Muscle layer of duodenum (tissue), 2 donors: ENCODE results near the gene CD177.
"Not testable (repeated sequence)": the region's sequence is repeated elsewhere in the genome, so short reads cannot be mapped to it uniquely, and the experiment has no call there.

Experiments
- H3K27ac ChIP-seq: one replicate; pipeline ENCODE4 v1.7.0; 2013; ENCODE audit warnings: mild to moderate bottlenecking, low read length
- H3K27me3 ChIP-seq: one replicate; pipeline ENCODE4 v1.7.0; 2013; ENCODE audit warnings: low read depth, mild to moderate bottlenecking, control low read depth, low read length
- H3K36me3 ChIP-seq, 2 donors: one replicate each; pipeline ENCODE4 v1.7.0; 2013; ENCODE audit warnings: low read length in 2 of 2, control low read depth in 1 of 2, mild to moderate bottlenecking in 1 of 2; ENCODE audit not compliant: insufficient read depth in 2 of 2, control insufficient read depth in 1 of 2
- H3K4me1 ChIP-seq, 2 donors: one replicate each; pipeline ENCODE4 v1.7.0; 2013; ENCODE audit warnings: low read length in 2 of 2, mild to moderate bottlenecking in 2 of 2, control low read depth in 1 of 2, moderate library complexity in 1 of 2; ENCODE audit not compliant: insufficient read depth in 2 of 2, control insufficient read depth in 1 of 2
- H3K4me3 ChIP-seq, 2 donors: one replicate each; pipeline ENCODE4 v1.7.0; 2013; ENCODE audit warnings: low read length in 2 of 2, low read depth in 1 of 2, mild to moderate bottlenecking in 1 of 2
- H3K9me3 ChIP-seq, 2 donors: one replicate each; pipeline ENCODE4 v1.7.0; 2013; ENCODE audit warnings: low read length in 2 of 2, control low read depth in 1 of 2, mild to moderate bottlenecking in 1 of 2; ENCODE audit not compliant: control insufficient read depth in 1 of 2
- donor health status: healthy.

The CD177 gene

DNA sequence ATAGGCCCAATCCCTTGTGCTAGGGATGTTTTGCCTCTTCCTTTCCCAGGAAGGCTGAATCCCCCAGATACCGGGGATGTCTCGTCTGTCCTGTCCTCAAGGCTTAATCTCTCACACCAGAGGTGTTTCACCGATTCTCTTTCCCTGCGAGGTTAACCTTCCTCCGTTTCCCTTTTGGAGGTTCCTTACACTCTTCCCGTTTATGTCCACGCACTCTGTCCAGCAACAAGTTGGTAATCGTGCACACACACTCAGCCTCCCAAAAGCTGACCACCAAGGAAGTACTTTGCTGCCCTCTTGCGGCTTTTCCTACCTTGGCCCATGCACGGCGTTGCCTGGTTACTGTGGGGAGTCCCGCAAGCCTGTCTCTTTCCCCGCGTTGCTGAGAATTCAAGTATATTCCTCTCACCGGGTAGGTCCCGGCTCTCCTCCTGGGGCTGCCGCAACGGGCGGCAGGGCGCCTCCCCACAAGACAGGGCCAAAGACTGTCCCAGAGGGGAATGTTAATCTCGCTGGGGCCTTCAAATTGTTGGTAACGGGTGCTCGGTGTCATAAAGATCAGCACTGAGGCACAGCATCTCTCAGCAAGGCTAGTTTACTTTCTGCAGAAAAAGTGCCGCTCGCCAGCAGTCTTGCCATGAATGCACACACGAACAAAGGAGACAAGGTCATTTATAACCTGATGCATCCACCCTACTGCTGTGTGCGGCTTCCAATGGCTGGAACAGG is 36.7 kb upstream of the CD177 start:
- Histone ChIP-seq H3K27ac (no peak overlapping the region), H3K9me3 (peaks cover 0 to 5% of the 10 kb centered on the region in 2 donors), H3K4me3 (no peak overlapping the region), H3K36me3 (no peaks in the 10 kb centered on the region), H3K27me3 (no peaks in the 10 kb centered on the region), H3K4me1 (no peaks in the 10 kb centered on the region)

DNA sequence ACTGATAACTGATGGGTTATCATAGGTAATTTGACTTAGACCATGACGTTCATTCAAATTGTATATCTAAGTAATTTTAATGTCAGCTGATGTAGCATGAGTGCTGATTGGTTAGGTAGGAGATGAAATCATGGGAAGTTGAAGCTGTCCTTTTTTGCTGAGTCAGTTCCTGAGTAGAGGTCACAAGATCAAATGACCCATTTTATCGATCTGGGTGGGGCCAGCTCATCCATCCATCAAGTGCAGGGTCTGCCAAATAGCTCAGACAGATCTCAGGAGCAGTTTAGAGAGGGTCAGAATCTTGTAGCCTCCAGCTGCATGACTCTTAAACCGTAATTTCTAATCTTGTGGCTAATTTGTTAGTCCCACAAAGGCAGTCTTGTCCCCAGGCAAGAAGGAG is 35.3 kb upstream of the CD177 start:
- Histone ChIP-seq H3K36me3 (no peaks in the 10 kb centered on the region), H3K27me3 (no peaks in the 10 kb centered on the region), H3K4me1 (no peaks in the 10 kb centered on the region), H3K9me3 (peaks cover 0 to 5% of the 10 kb centered on the region in 2 donors), H3K4me3 (no peak overlapping the region), H3K27ac (no peak overlapping the region)

DNA sequence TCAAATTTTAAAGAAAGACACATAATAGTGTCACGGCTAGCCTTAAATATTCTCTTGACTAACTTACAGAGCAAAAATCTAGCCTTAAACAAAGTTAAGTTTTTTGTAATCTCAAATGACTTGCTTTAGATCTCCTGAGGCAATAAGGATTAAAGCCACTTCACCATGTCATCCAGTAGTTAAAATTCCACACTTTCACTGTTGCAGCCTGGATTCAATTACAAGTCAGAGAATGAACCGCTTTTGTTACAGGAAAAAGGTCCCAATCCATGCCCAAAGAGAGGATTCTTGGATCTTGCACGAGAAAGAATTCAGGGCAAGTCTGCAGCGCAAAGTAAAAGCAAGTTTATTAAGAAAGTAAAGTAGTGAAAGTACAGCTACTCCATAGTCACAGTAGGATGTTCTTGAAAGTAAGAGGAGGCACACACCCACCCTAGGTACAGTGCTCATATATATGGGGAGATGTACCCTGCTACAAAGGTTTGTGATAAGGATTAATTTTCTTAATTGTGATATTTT is 34.6 kb upstream of the CD177 start:
- Histone ChIP-seq H3K4me3 (no peak overlapping the region), H3K4me1 (no peaks in the 10 kb centered on the region), H3K27ac (no peak overlapping the region), H3K9me3 (peaks cover 0 to 3% of the 10 kb centered on the region in 2 donors), H3K27me3 (no peaks in the 10 kb centered on the region), H3K36me3 (no peaks in the 10 kb centered on the region)

DNA sequence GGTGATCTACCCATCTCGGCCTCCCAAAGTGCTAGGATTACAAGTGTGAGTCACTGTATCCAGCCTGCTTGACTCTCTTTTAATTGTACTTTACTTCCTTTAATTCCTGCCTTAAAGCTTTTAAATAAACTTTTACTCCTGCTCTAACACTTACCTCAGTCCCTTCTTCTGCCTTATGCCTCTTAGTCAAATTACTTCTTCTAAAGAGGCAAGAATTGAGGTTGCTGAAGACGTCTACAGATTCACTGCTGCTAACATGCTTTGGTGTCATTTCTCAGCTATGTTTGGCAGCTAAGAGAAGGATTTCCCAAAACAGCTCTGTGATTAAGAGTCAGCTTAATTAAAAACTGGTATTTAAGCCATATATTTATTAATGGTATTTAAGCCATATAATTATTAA is 32.9 kb upstream of the CD177 start:
- Histone ChIP-seq H3K27ac (no peak overlapping the region), H3K4me3 (no peak overlapping the region), H3K27me3 (no peaks in the 10 kb centered on the region), H3K4me1 (no peaks in the 10 kb centered on the region), H3K9me3 (no peaks in the 10 kb centered on the region), H3K36me3 (no peaks in the 10 kb centered on the region)

DNA sequence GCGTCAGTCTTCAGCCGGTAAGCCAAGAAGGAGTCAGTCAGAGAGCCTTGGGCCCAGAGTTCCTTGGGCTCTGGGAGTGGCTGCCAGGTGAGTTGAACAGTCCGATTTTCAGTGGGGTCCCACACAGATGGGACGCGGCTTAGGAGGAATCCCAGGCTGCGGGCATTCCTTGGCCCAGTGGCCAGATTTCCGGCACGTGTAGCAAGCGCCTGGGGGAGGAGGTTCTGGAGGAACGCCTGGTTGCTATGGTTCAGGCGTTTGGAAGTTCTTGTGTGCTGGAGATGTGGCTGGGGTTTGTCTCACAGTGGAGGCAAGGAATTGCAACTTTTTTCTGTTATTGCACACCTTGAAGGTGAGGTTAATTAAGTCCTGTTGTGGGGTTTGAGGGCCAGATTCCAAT is 26.7 kb upstream of the CD177 start:
- H3K27ac ChIP-seq, H3K9me3 ChIP-seq, H3K36me3 ChIP-seq, H3K4me1 ChIP-seq, H3K4me3 ChIP-seq, H3K27me3 ChIP-seq: not testable (repeated sequence)

DNA sequence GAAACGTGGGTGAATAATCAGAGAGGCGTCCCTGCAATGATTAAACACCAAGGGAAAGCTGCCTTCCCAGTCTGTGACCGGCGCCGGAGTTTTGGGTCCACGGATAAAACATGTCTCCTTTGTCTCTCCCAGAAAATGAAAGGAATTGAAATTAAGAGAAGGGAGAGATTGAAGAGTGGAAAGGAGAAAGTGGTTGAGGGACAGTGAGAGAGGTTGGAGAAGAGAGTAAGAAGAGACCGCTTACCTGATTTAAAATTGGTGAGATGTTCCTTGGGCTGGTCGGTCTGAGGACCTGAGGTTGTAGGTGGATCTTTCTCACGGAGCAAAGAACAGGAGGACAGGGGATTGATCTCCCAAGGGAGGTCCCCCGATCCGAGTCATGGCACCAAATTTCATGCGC is 24.9 kb upstream of the CD177 start:
- not testable (repeated sequence) for H3K4me3 ChIP-seq, H3K4me1 ChIP-seq, H3K36me3 ChIP-seq, H3K27me3 ChIP-seq, H3K27ac ChIP-seq, H3K9me3 ChIP-seq

DNA sequence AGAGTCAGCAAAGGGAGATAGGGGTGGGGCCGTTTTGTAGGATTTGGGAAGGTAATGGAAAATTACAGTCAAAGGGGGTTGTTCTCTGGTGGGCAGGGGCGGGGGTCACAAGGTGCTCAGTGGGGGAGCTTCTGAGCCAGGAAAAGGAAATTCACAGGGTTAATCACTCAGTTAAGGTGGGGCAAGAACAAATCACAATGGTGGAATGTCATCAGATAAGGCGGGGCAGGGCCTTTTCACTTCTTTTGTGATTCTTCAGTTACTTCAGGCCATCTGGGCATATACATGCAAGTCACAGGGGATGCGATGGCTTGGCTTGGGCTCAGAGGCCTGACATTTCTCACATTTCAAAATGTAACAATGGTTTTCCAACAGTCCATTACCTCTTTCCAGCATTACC is 24.4 kb upstream of the CD177 start:
- H3K27me3 ChIP-seq, H3K36me3 ChIP-seq, H3K4me1 ChIP-seq, H3K4me3 ChIP-seq, H3K27ac ChIP-seq, H3K9me3 ChIP-seq: not testable (repeated sequence)

DNA sequence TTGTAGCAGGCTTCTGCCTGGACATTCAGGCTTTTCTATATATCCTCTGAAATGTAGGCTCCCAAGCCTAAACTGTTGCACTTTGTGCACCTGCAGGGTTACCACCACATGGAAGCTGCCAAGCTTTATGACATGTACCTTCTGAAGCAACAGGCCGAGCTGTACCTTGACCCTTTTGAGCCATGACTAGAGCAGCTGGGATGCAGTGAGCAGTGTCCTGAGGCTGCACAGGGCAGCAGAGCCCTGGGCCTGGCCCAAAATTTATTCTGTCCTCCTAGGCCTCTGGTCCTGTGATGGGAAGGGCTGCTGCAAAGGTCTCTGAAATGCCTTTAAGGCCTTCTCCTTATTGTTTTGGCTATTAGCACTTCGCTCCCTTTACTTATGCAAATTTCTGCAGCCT is 23.5 kb upstream of the CD177 start:
- H3K4me3 ChIP-seq: no peak overlapping the region
- H3K27me3 ChIP-seq: no peaks in the 10 kb centered on the region
- no peaks in the 10 kb centered on the region for H3K4me1 ChIP-seq
- H3K27ac ChIP-seq: no peak overlapping the region
- no peaks in the 10 kb centered on the region for H3K9me3 ChIP-seq
- H3K36me3 ChIP-seq: no peaks in the 10 kb centered on the region

DNA sequence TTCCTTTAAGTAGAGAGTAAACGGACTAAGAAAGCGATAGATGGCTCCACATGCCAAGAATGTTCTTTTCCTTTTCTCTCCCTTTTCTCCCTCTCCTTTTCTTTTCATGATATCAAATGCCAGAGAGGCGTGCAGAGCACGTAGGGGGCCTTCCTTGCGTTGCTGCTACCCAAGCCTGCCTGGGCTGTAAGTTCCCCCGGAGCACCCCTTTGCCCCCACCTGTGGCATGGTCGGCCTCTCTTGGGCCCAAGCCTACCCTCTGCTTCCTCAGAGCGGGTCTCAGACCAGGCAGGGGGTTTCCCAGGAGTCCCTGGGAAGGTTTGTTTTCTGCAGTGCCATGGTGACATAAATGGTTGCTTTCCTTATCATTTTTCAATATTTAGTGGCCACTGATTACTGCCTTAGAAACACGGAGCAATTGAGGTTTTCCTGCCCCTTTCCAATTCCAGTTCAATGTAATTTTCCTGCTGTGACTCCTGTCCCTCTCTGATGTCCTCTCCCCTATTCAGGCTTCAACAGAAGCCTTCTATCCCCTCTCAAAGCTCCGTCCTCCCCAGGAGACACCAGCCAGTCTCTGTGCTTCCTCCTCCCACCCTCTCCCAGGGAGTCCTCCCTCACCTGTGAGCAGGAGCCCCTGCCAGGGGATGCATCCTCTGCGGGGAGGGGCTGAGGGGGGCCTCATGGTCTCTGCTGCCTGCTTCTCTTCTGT is 22.6 kb upstream of the CD177 start:
- Histone ChIP-seq H3K4me3 (no peak overlapping the region), H3K9me3 (no peaks in the 10 kb centered on the region), H3K36me3 (no peaks in the 10 kb centered on the region), H3K27ac (no peak overlapping the region), H3K27me3 (no peaks in the 10 kb centered on the region), H3K4me1 (no peaks in the 10 kb centered on the region)

DNA sequence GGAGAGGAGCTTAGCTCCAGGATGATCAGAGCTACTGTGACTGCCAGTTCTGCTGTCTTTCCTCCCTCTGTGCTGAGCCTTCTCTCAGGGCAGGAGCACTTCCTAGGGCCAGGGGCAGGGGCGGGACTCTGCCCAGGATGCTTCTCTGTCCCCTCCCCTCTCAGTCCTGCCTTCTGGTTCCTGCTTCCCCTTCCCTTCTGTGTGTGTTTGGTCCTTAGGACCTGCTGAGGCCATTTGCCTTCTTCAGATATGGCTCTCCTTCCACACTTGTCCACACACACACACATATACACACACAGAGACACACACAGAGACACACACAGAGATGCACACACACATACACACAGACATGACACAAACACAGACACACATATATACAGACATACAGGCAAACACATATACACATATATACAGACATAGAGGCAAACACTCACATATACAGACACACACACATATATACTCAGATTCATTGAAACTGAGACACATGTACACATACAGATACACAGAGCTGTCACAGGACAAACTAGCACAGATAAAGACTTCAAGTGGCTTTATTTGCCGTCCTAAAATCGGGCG is 22.0 kb upstream of the CD177 start:
- Histone ChIP-seq H3K4me3 (no peak overlapping the region), H3K4me1 (no peaks in the 10 kb centered on the region), H3K27me3 (no peaks in the 10 kb centered on the region), H3K36me3 (no peaks in the 10 kb centered on the region), H3K9me3 (no peaks in the 10 kb centered on the region), H3K27ac (no peak overlapping the region)

DNA sequence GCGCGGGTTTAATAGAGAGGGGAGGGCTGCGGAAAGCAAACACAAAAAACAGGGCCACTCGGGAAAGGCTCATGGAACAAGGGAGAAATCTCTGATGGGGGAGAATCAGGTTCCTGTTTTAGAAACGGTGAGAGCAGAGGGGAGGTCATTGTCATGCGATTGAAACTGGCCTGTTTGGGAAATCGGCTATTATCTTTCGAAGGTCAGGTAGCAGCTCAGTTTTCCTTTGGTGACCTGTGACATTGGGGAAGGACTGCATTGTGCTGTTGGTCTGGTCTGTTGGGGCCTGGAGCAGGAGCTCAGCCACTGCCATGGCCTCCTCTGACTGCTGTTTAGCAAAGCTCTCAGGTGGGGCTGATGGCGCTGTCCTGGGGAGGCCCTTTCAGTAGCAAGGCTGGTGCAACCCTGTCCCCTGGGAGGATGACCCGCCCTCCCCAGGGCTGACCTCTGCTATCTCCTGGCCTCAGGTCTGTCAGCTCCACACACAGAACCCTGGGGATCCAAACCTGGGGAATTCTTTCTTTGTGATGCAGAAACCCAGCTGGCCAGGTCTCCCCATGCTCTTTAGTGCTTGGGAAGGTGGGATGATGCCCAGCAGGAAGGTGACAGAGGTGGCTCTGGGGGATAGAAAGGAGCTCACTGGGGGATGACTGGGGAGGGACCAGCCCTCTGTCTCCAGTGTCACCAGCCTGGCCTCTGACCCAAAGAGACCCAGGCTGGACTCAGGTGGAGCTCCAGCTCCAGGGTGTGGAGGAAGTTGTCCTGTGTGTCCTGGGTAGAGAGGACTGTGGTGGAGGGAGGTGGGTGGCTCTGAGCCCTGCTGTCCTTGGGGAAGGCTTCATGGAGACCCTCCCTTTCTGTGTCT is 21.2 kb upstream of the CD177 start:
- H3K9me3 ChIP-seq: no peaks in the 10 kb centered on the region
- no peak overlapping the region for H3K4me3 ChIP-seq
- no peak overlapping the region for H3K27ac ChIP-seq
- H3K27me3 ChIP-seq: no peaks in the 10 kb centered on the region
- no peaks in the 10 kb centered on the region for H3K4me1 ChIP-seq
- no peaks in the 10 kb centered on the region for H3K36me3 ChIP-seq
